Hepatocyte (in vitro differentiated cells): Measurements from ENCODE around the gene MYO3B. TPM values are rescaled to one million over a fixed set of nuclear protein-coding genes. Genes with fewer than 3 reads are reported as not detected.
"Not testable (repeated sequence)": the region's sequence is repeated elsewhere in the genome, so short reads cannot be mapped to it uniquely, and the experiment has no call there.

Experiments used
- DNase-seq: peaks from one replicate; pipeline ENCODE4 v3.0.0-alpha.2; 2016; ENCODE audit warnings: low spot score
- H2AFZ ChIP-seq: fragments of 200-600 bp; sonication (generic); 2 replicates; pipeline ENCODE4 v1.6.0; 2016; ENCODE audit warnings: antibody characterized with exemption, mild to moderate bottlenecking
- H3K27ac ChIP-seq: fragments of 200-600 bp; sonication (generic); 2 replicates; pipeline ENCODE4 v1.5.1; 2016; ENCODE audit warnings: mild to moderate bottlenecking
- H3K27me3 ChIP-seq: fragments of 200-600 bp; sonication (generic); 2 replicates; pipeline ENCODE4 v1.6.1; 2016
- H3K36me3 ChIP-seq: fragments of 200-600 bp; sonication (generic); replicated peaks from 2 replicates; pipeline ENCODE4 v1.5.1; 2016; ENCODE audit warnings: low read depth; ENCODE audit not compliant: insufficient read depth
- H3K4me1 ChIP-seq: fragments of 200-600 bp; sonication (generic); 2 replicates; pipeline ENCODE4 v1.5.1; 2016; ENCODE audit warnings: mild to moderate bottlenecking, moderate library complexity; ENCODE audit not compliant: insufficient read depth
- H3K4me2 ChIP-seq: fragments of 200-600 bp; sonication (generic); 2 replicates; pipeline ENCODE4 v1.6.0; 2016
- H3K4me3 ChIP-seq: fragments of 200-600 bp; sonication (generic); 2 replicates; pipeline ENCODE4 v1.5.1; 2016; ENCODE audit warnings: mild to moderate bottlenecking
- H3K79me2 ChIP-seq: fragments of 200-600 bp; sonication (generic); 2 replicates; pipeline ENCODE4 v1.6.0; 2017; ENCODE audit warnings: mild to moderate bottlenecking
- H3K9me2 ChIP-seq: fragments of 200-600 bp; sonication (generic); replicated peaks from 2 replicates; pipeline ENCODE4 v1.6.0; 2017; ENCODE audit warnings: mild to moderate bottlenecking; ENCODE audit not compliant: insufficient read depth
- H3K9me3 ChIP-seq: fragments of 200-600 bp; sonication (generic); 2 replicates; pipeline ENCODE4 v1.5.1; 2016; ENCODE audit warnings: low read depth, mild to moderate bottlenecking
- H4K20me1 ChIP-seq: fragments of 200-600 bp; sonication (generic); 2 replicates; pipeline ENCODE4 v1.6.0; 2016; ENCODE audit warnings: mild to moderate bottlenecking; ENCODE audit not compliant: insufficient read depth, poor library complexity, severe bottlenecking
- EZH2 ChIP-seq: fragments of 200-600 bp; sonication (generic); IDR thresholded peaks from 2 replicates; pipeline ENCODE4 v1.6.1; 2016; ENCODE audit warnings: antibody characterized with exemption, mild to moderate bottlenecking, borderline replicate concordance
- EZH2phosphoT487 ChIP-seq: fragments of 200-600 bp; sonication (generic); IDR thresholded peaks from one replicate; pipeline ENCODE4 v1.6.1; 2018; ENCODE audit warnings: antibody characterized with exemption, mild to moderate bottlenecking, low read depth, moderate library complexity; ENCODE audit not compliant: unreplicated experiment, severe bottlenecking
- WGBS: methylation state at CpG from one replicate; pipeline ENCODE4 v1.1.6; 2016; ENCODE audit warnings: low lambda C conversion rate; ENCODE audit errors: missing lambda C conversion rate; 5-methylcytosine and 5-hydroxymethylcytosine counted together
- polyA plus RNA-seq: library from polyadenylated mRNA; unstranded; fragments of >200 nt; fragmentation: Nextera tagmentation; extraction: Ambion mirVana; gene quantifications from 2 replicates; pipeline ENCODE4 v1.2.1, GENCODE V29; 2016
- total RNA-seq: library from RNA; depleted of rRNA; stranded (reverse); fragments of >200 nt; gene quantifications from 2 replicates; pipeline ENCODE4 v1.2.3, GENCODE V29; 2014
- TF ChIP-seq, protein P1 (sequence below): fragments of 200-600 bp; sonication (generic); IDR thresholded peaks from 2 replicates; pipeline ENCODE4 v1.5.1; 2016; ENCODE audit warnings: antibody characterized with exemption, mild to moderate bottlenecking; ENCODE audit not compliant: poor library complexity

The MYO3B gene
- total and polyA plus RNA-seq, 2 experiments from 2014 or later: 0.63 to 1.1 TPM

DNA sequence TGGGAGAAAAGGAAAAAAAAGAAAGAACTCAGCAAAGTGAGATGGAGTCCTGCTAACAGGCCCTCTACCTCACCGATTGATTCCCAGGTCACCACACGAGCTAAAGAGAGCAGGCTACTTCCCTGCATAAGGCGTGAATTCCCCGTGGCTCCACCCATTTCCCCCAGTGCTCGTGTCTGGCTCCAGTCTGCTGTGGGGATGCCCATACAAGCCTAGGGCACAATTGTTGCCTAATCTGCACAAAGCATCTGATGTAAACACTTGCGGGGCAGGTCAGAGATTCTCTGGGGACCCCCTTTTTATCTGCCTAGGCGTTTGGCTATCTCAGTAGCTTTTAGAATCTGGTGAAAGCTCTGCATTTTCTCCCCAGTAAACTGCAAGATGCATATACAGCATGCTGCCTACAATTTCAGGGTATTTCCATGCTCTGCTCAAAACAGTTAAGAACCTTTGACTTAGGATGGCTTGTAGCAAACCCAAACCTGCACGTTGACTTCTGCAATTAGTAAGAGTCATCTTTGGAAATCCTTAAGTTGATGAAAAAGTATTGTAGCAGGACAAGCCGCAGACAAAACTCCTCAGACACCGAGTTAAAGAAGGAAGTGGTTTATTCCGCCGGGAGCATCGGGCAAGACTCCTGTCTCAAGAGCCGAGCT is 34.8 kb downstream of the MYO3B start:
- TF ChIP-seq EZH2phosphoT487 (no peak), EZH2 (no peak)
- TF ChIP-seq, protein P1, sequence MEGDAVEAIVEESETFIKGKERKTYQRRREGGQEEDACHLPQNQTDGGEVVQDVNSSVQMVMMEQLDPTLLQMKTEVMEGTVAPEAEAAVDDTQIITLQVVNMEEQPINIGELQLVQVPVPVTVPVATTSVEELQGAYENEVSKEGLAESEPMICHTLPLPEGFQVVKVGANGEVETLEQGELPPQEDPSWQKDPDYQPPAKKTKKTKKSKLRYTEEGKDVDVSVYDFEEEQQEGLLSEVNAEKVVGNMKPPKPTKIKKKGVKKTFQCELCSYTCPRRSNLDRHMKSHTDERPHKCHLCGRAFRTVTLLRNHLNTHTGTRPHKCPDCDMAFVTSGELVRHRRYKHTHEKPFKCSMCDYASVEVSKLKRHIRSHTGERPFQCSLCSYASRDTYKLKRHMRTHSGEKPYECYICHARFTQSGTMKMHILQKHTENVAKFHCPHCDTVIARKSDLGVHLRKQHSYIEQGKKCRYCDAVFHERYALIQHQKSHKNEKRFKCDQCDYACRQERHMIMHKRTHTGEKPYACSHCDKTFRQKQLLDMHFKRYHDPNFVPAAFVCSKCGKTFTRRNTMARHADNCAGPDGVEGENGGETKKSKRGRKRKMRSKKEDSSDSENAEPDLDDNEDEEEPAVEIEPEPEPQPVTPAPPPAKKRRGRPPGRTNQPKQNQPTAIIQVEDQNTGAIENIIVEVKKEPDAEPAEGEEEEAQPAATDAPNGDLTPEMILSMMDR: no peak
- Histone ChIP-seq H3K9me2 (no peaks in the 10 kb centered on the region), H2AFZ (peak overlapping the region; percentile 56), H3K27ac (no peak overlapping the region), H3K27me3 (no peaks in the 10 kb centered on the region), H3K9me3 (peaks cover 6% of the 10 kb centered on the region), H3K4me1 (peaks cover 9% of the 10 kb centered on the region), H3K36me3 (no peaks in the 10 kb centered on the region), H3K4me3 (no peak overlapping the region), H3K79me2 (no peaks in the 10 kb centered on the region), H3K4me2 (peak overlapping the region; percentile 64), H4K20me1 (no peaks in the 10 kb centered on the region)
- WGBS: 47% methylated on average over 14 of the region's 14 CpGs
- no peak for DNase-seq

DNA sequence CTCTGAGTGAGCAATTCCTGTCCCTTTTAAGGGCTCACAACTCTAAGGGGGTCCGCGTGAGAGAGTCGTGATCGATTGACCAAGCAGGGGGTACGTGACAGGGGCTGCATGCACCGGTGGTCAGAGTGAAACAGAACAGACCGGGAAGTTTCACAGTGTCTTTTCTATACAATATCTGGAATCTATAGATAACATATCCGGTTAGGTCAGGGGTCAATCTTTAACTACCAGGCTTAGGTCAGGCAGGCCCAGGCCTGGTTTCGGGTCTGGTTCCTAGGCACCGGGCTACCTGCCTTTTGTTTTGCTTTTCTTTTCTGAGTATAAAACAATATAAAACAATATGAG is 35.3 kb downstream of the MYO3B start:
- not testable (repeated sequence) for H3K27ac ChIP-seq, H3K9me2 ChIP-seq, H3K9me3 ChIP-seq, H3K36me3 ChIP-seq, H3K27me3 ChIP-seq, H3K79me2 ChIP-seq, DNase-seq, H3K4me1 ChIP-seq, H3K4me3 ChIP-seq, H4K20me1 ChIP-seq
- peak overlapping the region; percentile 64 for H3K4me2 ChIP-seq
- 41% methylated on average over 10 of the region's 10 CpGs for WGBS
- peak overlapping the region; percentile 56 for H2AFZ ChIP-seq

DNA sequence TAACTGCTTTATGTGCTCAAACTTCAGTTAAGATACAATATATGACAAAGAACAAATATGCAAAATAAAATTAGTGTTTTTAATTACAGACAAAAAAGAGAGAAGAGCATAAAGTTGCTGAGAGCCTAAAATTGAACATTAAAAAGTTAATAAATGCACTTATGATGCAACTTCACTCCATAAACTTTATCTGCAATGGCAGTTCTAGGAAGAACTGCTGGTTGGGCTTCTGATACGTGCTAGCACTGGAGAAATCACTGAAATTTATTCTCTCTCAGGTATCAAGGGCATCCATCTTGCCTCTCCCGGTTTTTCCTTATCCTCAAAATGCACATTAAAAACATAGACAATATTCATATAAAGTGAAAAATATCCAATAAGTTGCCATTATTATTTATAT is 35.7 kb downstream of the MYO3B start:
- H3K4me2 ChIP-seq: no peak overlapping the region
- H4K20me1 ChIP-seq: no peaks in the 10 kb centered on the region
- no peak overlapping the region for H3K27ac ChIP-seq
- H2AFZ ChIP-seq: no peak overlapping the region
- no peaks in the 10 kb centered on the region for H3K27me3 ChIP-seq
- no peak for DNase-seq
- H3K36me3 ChIP-seq: no peaks in the 10 kb centered on the region
- H3K79me2 ChIP-seq: no peaks in the 10 kb centered on the region
- H3K4me3 ChIP-seq: no peak overlapping the region
- TF ChIP-seq, protein P1: no peak
- TF ChIP-seq EZH2phosphoT487 (no peak), EZH2 (no peak)
- WGBS: 60% methylated on average over 2 of the region's 2 CpGs
- H3K4me1 ChIP-seq: peaks cover 9% of the 10 kb centered on the region
- no peaks in the 10 kb centered on the region for H3K9me2 ChIP-seq
- H3K9me3 ChIP-seq: peaks cover 6% of the 10 kb centered on the region

DNA sequence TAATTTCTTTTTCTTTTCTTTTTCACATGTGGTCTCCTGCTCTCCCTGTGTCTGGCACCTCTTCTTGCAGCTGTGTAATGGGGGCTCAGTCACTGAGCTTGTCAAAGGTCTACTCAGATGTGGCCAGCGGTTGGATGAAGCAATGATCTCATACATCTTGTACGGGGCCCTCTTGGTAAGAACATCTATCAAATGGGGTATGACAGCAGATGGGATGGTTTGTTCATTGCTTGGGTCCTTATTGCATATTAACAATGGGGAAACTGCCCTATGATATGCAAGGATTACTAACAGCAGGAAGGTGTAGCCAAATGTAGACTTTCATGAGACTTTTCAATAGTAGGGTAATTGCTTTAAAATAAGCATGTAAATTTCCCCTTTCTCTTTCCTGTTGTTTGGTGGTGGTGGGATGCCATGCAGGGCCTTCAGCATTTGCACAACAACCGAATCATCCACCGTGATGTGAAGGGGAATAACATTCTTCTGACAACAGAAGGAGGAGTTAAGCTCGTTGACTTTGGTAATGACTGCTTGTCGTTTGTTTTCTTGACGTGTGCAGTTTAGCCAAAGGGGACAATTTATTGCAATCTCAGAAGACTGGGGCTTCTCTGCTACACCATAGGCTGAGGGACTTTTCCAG is 36.5 kb downstream of the MYO3B start:
- Histone ChIP-seq H3K79me2 (no peaks in the 10 kb centered on the region), H2AFZ (no peak overlapping the region), H3K9me2 (no peaks in the 10 kb centered on the region), H3K9me3 (peaks cover 6% of the 10 kb centered on the region), H3K4me2 (no peak overlapping the region), H3K4me1 (peaks cover 9% of the 10 kb centered on the region), H4K20me1 (no peaks in the 10 kb centered on the region), H3K27me3 (no peaks in the 10 kb centered on the region), H3K27ac (no peak overlapping the region), H3K4me3 (no peak overlapping the region), H3K36me3 (no peaks in the 10 kb centered on the region)
- 49% methylated on average over 7 of the region's 7 CpGs for WGBS
- TF ChIP-seq EZH2phosphoT487 (no peak), EZH2 (no peak)
- TF ChIP-seq, protein P1: no peak
- no peak for DNase-seq
